ENCODE measurements around the gene MAN1A2.

Gene MAN1A2

GRCh38 chr1:117561551-117561950, 194.3 kb downstream of the MAN1A2 start:
- DNase-seq = no peak

GRCh38 chr1:117562581-117563491, 195.6 kb downstream of the MAN1A2 start:
- DNase-seq = no peak

- no peak for DNase-seq
Observed at GRCh38 chr1:117563492-117563875, 196.2 kb downstream of the MAN1A2 start.

GRCh38 chr1:117564227-117565075, 197.2 kb downstream of the MAN1A2 start:
- no peak for DNase-seq

- DNase-seq = no peak
Observed at GRCh38 chr1:117565076-117565556, 197.9 kb downstream of the MAN1A2 start.

- DNase-seq = no peak
Observed at GRCh38 chr1:117565745-117566455, 198.7 kb downstream of the MAN1A2 start.

GRCh38 chr1:117566556-117566955, 199.3 kb downstream of the MAN1A2 start:
- no peak for DNase-seq

- DNase-seq = no peak
Observed at GRCh38 chr1:117567435-117567834, 200.2 kb downstream of the MAN1A2 start.

GRCh38 chr1:117567976-117568375, 200.7 kb downstream of the MAN1A2 start:
- no peak for DNase-seq

- no peak for DNase-seq
Observed at GRCh38 chr1:117568999-117569398, 201.8 kb downstream of the MAN1A2 start.

GRCh38 chr1:117569856-117570255, 202.6 kb downstream of the MAN1A2 start:
- no peak for DNase-seq

GRCh38 chr1:117570988-117571409, 203.8 kb downstream of the MAN1A2 start:
- DNase-seq = no peak

GRCh38 chr1:117571496-117571895, 204.2 kb downstream of the MAN1A2 start:
- no peak for DNase-seq

- DNase-seq = no peak
Observed at GRCh38 chr1:117572546-117572945, 205.3 kb downstream of the MAN1A2 start.

- no peak for DNase-seq
Observed at GRCh38 chr1:117573386-117574023, 206.3 kb downstream of the MAN1A2 start.

- DNase-seq = no peak
Observed at GRCh38 chr1:117574161-117574835, 207.0 kb downstream of the MAN1A2 start.

GRCh38 chr1:117575586-117576225, 208.5 kb downstream of the MAN1A2 start:
- no peak for DNase-seq

GRCh38 chr1:117576236-117576635, 209.0 kb downstream of the MAN1A2 start:
- no peak for DNase-seq

- no peak for DNase-seq
Observed at GRCh38 chr1:117577191-117577885, 210.1 kb downstream of the MAN1A2 start.

- DNase-seq = no peak
Observed at GRCh38 chr1:117578466-117578865, 211.2 kb downstream of the MAN1A2 start.
